ENCODE data around the gene ARHGAP10.

DNA sequence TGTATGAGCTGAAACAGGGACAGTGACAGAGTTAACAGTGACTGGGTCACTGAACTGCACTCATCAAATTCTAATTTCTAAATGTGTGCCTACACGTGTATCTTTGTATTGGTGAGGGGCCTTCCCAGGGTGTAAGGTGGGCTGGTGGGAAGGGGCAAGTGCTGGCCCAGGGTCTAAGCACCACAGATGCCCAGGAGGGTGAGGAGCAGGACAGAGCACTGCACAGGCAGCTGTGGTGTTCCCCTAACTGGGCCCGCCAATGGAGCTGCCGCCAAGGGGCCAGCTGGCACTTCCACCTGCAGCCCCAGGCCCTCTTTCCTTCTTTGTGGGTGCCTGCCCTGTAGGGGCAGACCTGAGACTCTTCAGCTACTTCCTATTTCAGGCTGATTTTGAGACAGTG lies 349.9 kb downstream of the ARHGAP10 start:
- TF ChIP-seq POLR2A (IDR thresholded peaks at IDR 0.05) (no peak), EP300 (IDR thresholded peaks at IDR 0.05) (no peak)
- TF ChIP-seq, protein P1, sequence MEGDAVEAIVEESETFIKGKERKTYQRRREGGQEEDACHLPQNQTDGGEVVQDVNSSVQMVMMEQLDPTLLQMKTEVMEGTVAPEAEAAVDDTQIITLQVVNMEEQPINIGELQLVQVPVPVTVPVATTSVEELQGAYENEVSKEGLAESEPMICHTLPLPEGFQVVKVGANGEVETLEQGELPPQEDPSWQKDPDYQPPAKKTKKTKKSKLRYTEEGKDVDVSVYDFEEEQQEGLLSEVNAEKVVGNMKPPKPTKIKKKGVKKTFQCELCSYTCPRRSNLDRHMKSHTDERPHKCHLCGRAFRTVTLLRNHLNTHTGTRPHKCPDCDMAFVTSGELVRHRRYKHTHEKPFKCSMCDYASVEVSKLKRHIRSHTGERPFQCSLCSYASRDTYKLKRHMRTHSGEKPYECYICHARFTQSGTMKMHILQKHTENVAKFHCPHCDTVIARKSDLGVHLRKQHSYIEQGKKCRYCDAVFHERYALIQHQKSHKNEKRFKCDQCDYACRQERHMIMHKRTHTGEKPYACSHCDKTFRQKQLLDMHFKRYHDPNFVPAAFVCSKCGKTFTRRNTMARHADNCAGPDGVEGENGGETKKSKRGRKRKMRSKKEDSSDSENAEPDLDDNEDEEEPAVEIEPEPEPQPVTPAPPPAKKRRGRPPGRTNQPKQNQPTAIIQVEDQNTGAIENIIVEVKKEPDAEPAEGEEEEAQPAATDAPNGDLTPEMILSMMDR (IDR thresholded peaks at IDR 0.05): no peak
